HG02870 (cell line): ENCODE data around the gene PPFIA3.

Source experiments
- ATAC-seq: cut with Tn5 transposase; IDR thresholded peaks from one replicate; pipeline ENCODE4 v1.9.1; 2021; ENCODE audit warnings: mild to moderate bottlenecking, moderate library complexity; ENCODE audit not compliant: unreplicated experiment

Gene PPFIA3

DNA sequence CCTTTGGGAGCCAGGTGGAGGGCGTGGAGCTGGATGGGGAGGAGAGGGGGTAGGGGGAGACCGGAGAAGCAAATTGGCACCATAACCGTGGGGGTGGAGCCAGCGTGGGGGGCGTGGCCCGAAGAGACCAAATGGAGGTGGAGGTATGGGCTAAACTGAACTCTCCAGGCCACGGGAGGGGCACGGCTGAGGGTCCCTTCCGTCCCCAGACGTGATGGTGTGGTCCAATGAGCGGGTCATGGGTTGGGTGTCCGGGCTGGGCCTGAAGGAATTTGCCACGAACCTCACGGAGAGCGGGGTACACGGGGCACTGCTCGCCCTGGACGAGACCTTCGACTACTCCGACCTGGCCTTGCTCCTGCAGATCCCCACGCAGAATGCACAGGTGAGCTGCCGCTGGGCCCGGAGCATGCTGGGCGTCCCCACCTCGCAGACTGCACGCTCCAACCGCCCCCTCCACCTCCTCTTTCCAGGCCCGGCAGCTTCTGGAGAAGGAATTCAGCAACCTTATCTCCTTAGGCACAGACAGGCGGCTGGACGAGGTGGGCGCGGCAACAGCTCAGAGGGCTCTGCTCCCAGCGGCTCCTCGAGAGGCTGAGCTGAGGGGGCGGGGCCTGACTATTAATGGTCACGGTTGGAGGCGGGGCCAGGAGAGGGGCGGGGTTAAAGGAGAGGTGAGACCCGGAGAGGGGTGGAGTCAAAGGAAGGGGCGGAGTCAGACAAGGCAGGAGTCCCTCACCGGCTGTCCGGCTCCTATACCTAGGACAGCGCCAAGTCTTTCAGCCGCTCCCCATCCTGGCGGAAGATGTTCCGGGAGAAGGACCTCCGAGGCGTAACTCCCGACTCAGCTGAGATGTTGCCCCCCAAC lies 29.7 kb downstream of the PPFIA3 start:
- ATAC-seq, result no peak

DNA sequence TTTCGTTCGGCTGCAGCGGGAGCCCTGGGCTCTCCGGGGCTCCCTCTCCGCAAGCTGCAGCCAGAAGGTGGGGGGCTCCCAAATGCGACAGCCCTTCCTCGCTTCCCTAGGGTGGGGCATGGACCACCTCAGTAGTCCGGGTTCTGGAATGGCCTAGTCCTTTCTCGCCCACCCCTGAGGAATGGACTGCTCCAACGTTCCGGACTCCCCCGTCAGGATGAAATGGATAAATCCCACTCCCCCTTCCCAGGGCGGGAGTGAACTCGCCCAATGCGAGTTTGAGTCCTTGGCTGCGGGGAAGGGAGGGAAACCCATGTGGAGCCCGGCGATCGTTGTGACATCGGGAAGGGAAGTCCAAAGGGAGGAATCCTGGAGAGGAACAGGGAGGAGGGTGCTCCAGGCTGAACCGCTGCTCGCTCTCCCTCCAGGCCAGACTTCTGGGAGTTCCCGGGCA lies 30.3 kb downstream of the PPFIA3 start:
- ATAC-seq, result no peak

DNA sequence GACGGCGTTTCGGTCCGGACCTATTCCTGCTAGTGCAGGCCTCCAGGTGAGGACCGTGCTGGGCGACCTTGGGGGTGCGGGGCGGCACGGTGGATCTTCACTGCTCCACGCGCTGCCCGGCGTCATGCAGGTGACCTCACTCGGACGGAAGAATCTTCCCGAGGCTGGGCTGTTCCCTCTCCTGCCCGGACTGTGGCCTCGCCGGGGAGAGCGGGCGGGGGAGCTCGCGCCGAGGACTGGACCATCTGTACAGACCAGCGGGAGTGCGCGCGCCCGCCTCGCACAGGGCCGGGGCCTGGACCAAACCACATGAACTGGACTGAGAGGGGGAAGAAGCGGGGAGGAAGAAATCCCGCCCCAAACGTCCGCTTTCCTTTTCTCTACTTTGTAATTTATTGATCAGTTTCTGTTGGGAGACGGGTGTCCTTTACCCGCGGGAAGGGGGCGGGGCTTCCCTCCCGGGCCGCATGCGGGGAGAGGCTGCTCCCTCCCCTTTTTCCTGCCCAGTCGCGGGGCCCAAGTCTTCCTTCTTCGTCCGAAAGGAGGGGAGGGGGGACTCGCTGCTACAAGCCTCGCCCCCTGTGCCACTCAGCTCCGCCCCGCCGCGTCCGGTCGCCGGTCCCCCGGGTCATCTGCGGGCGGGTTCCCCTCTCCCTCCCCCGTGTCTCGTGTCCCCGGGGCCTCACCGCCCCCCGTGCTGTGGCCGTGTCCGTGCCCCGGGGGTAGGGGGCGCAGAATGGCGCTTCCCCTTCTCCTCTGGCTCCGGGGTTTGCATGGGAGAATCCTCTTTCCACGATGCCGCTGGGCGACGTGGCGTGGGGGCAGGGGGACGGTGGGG lies 31.0 kb downstream of the PPFIA3 start:
- no peak for ATAC-seq

DNA sequence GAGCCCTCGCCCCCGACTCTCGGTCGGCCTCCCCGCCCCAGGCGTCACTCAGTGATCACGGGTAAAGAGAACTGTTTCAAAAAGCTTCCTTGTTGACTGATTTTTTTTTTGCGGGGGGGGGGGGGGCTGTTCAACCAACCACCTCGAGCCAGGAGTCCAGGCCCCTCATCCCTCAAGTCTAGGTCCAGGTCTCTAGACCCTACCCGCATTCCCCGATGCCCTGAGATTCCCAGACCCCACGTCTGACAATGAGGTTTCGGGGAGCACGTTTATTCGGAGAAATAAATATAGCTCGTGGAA lies 31.6 kb downstream of the PPFIA3 start:
- no peak for ATAC-seq

DNA sequence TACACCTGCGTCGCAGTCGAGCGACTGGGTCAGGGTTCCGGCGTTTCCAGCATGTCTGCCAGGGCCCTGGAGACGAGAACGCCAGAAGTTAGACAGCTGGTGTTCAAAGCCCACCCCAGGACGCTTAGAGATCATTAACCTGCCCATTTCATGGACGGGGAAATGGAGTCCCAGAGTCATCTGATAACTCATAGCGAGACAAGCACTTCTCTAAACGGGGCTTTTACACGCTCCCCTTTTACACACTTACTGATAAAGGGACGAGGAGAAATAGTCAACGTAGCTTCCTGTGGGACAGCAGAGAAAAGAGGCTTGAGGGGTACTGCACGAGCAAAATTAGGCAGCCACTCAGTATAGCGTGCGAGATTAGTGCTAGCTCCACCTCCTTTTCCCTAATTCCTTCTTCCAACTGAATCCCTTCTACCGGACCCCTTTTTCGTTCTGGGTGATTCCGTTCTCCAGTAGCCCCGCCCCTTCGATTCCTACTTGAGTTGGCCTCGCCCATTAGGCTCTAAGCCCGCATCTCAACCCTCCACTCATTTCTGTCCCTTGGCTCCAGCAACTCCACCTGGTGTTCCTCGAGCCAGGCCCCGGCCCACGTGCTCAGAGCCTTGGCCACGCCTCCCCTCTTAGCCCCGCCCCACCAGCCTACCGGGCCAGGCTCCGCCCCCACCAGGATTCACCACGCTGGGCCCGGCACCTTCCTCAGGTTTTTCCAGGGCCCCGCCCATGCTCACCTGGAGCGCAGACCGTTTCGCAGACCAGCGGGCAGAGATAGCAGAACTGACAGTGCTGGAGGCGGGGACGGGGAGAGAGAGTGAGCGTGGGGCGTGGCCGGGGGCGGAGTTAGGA lies 32.1 kb downstream of the PPFIA3 start:
- no peak for ATAC-seq

DNA sequence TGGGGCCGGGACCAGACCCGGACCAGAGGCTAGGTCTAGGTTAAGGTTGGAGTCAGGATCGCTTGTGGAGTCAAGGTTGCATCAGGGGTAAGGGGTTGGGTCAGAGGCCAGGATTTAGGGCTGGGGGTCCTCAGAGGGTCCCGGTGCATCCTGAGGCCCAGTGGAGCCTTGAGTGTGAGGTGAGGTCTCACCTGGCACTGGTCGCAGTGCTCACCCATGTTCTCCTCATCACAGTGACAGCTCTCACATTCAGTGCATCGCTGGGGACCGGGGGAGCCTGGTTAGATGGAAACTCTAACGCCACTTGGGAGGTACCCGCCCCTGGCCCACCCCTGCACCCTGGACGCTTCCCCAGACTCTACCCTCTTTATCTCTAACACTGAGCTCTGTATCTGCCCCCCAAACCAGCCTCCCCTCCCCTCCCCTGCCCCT lies 32.8 kb downstream of the PPFIA3 start:
- ATAC-seq, result no peak

DNA sequence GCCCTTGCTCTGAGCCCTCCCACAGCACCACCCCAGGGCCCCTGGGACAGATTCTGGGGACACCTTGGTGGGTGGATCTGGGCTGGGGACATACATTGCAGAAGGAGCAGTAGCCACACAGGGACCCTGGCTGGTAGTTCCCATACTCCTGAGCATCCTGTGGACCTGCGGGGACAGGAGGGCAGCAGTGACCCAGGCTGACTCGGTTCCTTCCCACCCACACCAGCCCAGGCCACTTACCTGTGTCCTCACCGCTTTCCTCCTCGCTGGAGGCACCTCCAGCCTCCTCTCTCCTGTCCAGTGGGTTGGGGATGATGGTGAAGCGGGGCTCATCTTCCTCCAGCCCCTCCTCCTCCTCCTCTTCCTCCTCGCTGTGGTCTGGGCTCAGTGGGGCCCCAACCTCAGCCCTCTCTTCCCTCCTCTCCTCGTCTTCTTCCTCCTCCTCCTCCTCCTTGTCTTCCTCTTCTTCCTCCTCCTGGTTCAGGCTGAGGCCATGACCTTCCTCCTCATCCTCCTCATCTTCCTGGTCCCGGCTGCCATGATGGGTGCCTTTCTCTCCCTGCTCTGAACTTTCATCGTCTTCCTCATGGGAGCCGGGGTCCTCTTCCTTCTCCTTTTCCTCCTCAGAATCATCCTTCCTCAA lies 33.9 kb downstream of the PPFIA3 start:
- no peak for ATAC-seq

DNA sequence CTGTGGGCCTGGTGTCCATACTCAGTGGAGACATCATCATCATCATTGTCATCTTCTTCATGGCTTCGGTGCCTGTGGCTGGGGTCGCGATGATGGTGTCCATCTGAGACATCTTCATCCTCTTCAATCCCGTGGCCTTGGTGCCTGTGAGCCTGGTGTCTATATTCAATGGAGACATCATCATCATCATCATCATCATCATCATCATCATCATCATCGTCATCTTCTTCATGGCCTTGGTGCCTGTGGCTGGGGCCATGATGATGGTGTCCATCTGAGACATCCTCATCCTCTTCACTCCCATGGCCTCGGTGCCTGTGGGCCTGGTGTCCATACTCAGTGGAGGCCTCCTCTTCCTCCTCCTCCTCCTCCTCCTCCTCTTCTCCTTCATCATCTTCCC lies 34.9 kb downstream of the PPFIA3 start:
- ATAC-seq, result no peak

DNA sequence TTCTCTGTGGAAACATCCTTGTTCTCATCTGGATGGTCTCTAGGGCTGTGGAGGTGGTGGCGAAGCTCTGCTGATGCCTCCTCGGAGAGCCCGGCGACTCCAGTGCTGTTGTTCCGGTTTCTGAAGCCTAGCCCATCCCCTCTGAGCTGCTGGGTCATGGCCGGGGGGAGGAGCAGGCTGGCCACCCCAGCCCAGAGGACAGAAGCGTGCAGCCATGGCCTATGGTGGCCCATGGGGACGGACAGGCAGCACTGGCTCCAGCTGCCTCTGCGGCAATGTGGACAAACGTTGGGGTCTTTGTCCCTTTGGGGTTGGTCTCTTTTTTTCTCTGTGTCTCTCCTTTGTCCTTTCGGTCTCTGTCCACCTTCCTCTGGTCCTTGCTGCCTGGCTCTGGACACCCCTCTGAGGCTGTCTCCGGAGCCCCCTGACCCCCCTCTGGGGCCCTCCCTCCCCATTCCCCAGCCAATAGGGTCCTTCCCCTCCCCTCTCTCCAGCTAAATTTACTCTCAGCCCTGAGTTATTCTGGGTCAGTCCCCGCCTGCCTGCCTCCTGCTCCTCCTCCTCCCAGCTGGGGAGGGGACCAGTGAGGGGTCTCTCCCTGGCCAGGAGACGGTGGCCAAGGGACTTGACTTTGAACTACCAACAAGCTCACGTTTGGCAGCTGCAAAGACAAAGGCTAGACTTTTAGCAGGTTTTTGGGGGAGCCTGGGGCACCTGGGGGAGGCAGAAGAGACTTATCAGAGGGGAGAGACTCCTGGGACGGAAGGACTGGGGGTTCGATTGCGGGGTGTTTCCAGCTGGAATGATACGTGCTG lies 35.9 kb downstream of the PPFIA3 start, which contains the start of gene HRC:
HRC (minus strand) TSS at position 392 of the 815 bp plus-strand sequence; CDS start at position 233, 159 bp downstream.
- ATAC-seq, result no peak

DNA sequence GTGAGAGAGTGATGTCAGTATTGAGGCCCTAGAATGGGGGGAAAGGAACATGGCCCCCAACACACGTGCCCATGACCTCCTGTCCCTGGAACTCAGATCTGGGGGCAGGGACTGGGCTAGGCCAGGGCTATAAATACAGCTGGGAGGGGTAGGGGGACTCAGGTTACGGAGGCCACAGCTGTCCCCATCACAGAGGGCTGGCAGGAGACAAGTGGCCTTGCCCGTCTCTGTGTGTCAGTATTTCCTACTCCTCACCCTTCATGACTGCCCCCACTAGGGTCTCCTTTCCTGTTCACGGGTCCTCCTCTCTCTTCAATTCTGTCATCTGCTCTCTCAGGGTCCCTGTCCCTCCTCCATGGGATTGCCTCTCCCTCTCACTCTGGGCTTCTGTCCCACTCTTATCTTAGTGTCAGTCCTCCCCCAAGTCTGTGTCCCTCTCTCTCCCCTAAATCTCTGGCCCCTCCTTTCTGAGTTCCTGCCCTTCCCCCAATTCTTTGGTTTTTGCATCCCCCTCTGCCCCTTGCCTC lies 36.5 kb downstream of the PPFIA3 start:
- ATAC-seq, result no peak

DNA sequence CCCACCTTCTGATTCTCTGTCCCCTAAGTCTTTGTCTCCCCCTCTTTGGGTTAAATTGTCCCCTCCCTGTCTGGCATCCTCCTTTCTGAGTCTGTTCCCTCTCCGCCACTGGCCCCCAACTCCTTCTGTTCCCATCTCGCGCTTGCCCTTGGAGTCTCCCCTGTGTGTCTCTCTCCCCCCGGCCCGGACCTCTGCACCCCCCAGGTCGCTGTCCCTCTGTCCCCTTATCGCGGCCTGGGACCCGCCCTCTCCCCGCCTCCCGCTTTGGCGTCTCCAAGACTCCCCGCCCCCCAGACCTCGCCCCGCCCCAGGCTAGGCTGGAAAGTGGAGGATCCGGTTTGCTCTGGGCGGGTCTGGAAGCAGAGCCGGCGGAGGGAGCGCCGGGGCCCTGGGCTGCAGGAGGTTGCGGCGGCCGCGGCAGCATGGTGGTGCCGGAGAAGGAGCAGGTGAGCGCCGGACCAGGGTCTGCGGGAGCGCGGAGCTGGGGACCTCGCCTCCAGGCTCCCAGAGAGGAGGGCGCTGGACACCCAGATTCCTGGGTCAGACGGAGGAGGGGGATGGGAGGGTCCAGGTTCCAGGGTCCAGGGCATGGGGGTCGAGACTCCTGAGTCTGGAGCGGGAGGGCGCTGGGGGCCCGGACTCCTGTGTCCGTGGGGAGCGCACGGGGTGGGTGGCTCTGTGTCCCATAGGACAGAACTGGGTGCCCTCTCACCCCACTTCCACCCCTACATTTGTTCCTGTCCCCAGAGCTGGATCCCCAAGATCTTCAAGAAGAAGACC lies 38.3 kb downstream of the PPFIA3 start, which contains the start of gene TRPM4:
TRPM4 (plus strand) TSS at position 348 of the 780 bp plus-strand sequence; CDS start at position 423, 75 bp downstream.
- ATAC-seq, result no peak

DNA sequence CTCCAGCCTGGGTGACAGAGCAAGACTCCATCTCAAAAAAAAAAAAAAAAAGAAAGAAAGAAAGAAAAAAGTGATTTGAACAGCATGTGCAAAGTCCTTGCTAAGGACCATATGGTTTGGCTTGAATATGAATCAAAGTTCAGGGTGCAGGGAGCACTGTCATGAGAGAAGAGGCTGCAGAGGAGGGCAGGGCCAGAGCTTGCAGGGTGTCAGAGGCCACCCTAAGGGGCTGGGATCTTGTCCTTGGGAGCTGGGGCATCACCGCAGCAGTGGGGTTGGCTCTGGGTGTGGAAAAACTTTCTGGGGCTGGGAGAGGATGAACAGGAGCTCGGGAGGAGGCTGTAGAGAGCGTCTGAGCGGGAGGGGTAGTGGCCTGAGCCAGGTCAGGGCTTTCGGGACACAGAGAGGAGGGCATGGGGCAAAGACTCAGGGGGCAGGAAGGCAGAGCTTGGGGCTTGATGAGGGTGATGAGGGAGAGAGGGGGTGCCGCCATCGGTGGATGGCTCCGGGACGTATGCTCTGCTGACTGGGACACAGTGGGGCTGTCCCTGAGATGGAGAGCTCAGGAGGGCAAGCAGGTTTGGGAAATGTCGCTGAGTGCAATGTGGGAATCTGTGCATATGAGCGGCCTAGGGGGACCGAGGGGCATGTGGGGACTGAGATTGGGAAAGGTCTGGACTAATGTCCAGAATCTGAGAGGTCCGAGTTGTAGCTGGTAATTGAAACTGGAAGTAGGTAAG lies 41.3 kb downstream of the PPFIA3 start:
- ATAC-seq, result no peak

DNA sequence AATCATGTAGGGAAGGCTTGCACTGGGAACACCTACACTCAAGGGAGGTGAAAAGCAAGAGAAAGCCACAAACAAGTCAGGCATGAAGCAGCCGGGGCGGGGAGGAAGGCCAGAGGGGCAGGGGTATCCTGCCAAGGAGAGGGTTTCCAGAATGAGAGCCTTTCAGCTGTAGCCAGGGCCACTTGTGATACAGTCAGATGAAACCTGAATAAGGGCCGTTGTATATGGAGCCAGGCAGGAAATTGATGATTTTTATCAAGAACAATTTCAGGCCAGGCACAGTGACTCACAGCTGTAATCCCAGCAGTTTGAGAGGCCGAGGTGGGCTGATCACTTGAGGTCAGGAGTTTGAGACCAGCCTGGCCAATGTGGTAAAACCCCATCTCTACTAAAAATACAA lies 42.6 kb downstream of the PPFIA3 start:
- ATAC-seq, result no peak

DNA sequence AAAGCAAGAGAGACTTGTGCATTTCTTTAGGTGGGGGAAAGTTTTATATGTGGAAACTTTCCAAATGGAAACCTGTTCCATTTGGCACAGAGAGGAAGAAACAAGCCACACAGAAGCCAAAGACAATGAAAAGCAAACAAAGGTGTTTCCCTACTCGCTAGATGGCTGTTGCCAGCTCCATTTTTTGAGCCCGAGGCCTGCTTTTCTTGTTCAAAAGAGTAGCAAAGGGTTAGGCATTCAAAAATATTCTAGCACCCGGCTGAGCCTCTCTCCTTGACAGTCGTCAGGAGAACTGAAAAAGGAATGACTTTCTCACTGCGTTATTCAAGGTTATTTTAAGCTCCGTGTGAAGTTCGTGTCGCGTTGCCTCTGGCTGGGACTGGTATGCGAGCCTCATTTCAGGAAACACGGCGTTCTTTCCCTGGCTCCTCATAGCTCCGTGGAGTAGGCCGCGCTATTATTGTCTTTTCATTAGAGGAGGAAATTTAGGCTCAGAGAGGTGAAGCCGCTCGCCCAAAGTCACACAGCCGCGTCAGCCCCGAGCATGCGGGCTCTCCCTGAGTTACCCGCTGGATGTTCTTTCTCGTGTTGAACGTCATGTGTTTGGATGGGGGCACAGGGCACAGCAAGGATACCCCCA lies 45.9 kb downstream of the PPFIA3 start:
- no peak for ATAC-seq

DNA sequence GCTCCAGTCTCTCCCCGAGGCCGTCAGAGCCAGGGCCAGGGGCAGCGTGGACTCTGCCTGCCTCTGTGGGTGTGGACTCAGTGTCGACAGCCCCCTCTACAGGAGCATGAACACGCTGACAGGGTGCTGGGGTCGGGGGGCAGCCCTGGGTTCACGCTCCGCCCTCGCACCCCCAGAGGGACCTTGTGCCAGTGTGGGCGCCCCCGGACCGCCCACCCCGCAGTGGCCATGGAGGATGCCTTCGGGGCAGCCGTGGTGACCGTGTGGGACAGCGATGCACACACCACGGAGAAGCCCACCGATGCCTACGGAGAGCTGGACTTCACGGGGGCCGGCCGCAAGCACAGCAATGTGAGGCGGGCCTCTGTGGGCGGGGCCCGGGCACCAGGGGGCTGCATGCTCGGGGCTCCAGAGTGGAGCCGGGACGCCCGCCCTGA lies 46.5 kb downstream of the PPFIA3 start:
- ATAC-seq, result no peak

DNA sequence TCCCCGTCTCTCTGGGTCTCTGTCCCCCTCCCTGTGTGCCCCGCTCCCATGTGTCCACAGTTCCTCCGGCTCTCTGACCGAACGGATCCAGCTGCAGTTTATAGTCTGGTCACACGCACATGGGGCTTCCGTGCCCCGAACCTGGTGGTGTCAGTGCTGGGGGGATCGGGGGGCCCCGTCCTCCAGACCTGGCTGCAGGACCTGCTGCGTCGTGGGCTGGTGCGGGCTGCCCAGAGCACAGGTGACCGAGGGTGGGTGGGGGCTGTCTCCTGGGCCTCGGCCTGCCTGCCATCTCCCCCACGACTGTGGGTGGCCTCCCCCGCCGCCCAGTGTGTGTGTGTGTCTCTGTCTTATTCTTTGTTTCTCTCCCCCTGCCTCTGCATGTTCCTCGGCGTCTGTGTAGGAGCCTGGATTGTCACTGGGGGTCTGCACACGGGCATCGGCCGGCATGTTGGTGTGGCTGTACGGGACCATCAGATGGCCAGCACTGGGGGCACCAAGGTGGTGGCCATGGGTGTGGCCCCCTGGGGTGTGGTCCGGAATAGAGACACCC lies 48.6 kb downstream of the PPFIA3 start:
- no peak for ATAC-seq

DNA sequence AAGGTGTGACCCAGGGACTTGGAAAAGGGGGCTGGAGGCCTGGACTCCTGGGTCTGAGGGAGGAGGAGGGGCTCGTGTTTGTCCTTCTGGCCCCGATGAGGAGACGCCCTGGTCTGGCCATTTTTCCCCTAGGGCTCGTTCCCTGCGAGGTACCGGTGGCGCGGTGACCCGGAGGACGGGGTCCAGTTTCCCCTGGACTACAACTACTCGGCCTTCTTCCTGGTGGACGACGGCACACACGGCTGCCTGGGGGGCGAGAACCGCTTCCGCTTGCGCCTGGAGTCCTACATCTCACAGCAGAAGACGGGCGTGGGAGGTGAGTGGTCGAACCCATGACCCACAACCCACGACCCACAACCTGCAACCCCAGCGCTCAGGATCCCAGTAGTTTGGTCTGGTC lies 49.1 kb downstream of the PPFIA3 start:
- no peak for ATAC-seq
